Stimulated activated CD4-positive, alpha-beta T cell treated with anti-CD3 and anti-CD28 coated beads, Interleukin-15, amount 100 ng/mL, for 48 hours (primary cell): Measurements from ENCODE around the gene SRGAP1.
"Not testable (repeated sequence)": the region's sequence is repeated elsewhere in the genome, so short reads cannot be mapped to it uniquely, and the experiment has no call there.

Source experiments
- DNase-seq, 2 donors: peaks; one replicate each; pipeline ENCODE4 v3.0.0-alpha.2; 2020; ENCODE audit warnings: low read depth in 2 of 2

Gene SRGAP1

DNA sequence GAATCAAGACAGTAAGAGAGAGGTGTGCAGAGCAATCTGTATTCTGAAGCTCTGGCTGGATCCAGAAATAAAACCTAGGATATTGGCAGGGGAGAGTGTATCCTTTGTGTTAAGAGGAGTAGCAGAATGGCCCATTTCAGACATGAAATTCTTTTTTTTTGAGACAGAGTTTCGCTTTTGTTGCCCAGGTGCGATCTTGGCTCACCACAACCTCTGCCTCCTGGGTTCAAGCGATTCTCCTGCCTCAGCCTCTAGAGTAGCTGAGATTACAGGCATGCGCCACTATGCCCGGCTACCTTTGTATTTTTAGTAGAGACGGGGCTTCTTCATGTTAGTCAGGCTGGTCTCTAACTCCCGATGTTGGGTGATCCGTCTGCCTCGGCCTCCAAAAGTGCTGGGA lies 6.1 kb upstream of the SRGAP1 start:
- no peak for DNase-seq

DNA sequence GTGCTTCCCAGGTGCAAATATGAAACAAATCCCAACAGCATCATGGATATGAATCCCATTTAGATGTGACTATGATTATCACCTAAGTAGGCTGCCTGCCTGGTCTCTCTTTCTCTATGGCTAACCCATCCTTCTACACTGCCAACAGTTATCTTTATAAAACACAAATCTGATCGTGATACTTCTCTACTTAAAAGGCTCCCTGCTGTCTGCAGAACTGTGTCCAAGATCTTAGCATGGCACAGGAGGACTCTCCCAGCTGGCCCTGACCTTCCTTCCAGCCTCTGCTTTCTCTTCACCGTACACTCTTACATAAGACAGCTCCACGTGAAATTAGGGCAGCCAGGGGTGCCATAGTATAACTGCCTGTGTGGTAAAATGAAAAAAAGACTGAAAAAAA lies 3.5 kb upstream of the SRGAP1 start:
- no peak for DNase-seq

DNA sequence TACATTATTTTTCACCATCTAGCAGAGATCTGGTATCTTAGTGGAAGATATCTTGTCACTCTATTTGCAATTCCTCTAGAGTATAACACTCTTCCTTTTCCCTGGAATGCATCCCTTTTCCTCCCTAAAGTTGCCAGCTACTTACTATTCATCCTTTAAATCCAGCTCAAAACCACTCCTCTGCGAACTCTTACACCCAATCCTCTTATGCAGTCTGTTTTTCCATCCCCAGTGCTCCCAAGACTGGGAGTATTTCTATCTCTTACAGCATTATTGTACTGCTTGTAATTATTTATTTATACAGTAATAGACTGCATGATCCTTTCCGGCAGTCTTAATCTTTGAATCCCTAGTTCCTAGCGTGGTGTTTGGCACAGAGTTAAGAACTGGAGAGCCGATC lies 2.9 kb upstream of the SRGAP1 start:
- DNase-seq = no peak

DNA sequence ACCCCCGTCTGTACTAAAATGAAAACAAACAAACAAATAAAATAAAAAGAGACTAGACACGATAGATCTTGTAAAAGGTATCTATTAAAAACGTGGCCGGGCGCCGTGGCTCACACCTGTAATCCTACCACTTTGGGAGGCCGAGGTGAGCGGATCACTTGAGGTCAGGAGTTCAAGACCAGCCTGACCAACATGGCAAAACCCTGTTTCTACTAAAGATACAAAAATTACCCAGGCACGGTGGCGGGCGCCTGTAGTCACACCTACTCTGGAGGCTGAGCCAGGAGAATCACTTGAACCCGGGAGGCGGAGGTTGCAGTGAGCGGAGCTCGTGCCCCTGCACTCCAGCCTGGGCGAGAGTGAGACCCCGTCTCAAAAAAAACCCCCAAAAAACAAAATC lies 1.8 kb upstream of the SRGAP1 start:
- not testable (repeated sequence) for DNase-seq

DNA sequence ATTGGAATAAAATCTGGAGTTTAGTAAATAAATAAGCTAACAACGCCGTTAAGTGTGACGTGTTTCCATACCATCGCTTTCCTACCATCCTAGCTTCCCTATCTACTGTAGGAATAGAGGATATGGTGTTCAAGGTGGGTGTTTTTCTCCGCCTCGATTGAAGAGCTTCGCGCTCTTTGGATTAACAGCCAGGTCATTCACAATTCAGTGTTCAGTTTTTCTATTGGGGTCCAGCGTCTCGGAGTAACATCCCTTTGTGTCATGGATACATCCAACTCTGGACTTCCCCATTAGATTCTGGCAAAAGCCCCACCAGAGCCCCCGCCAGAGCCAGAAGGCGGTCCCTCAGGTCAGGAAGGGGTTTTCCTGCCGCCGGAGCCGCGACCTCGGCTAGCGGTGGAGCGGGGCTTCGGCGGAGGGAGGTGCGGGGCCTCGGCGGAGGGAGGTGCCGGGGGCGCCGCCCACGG lies 1.2 kb upstream of the SRGAP1 start:
- no peak for DNase-seq

DNA sequence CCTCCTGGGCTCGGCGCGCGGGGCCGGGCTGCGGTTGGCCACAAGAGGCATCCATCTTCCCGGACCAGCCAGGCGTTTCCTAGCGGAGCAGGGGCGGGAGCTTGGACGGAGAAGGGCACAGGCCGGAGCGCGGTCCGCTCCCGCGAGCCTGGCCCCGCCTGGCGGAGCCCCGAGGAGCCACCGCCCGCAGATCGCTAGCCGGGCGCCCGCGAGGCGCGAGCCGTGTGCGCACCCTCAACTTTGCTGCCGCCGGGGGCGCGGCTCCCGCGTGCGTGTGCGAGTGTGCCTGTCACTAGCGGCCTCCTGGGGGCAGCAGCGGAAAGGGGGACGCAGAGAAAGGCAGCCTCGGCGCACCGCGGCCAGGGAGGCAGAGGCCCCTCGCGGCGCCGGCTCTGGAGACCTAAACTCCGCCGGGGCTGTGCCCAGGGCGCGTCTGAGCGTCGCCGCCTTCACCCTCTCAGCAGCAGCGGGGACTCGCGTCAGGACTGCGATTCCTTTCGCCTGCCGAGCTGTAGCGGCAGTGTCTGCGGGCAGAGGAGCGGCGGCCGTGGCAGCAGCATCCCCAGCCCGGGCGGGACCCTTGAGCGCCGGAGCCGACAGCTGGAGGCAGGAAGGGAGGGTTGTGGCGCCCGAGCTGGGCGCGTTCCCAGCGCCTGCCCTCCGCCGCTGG lies 644 bp upstream of the SRGAP1 start:
- peak; percentile 59 to 73 for DNase-seq

DNA sequence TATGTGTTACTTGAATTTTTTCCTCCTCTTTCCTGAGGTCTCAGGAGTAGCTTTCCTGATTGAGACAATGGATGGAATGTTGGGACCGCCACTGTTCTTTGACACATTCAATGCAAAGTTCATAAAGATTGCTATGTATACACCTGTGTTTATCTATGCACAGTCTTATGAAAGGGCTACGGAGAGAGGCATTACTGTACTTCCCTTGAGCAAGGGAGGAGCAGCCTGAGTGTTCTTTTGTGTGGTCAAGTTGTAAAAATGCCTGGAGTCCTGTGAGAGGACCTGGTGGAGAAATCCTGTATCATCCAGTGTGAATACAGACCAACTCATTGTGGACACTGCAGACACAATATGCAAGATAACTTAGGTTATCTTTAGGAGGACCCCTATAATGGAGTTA lies 1.2 kb downstream of the SRGAP1 start:
- DNase-seq = no peak

DNA sequence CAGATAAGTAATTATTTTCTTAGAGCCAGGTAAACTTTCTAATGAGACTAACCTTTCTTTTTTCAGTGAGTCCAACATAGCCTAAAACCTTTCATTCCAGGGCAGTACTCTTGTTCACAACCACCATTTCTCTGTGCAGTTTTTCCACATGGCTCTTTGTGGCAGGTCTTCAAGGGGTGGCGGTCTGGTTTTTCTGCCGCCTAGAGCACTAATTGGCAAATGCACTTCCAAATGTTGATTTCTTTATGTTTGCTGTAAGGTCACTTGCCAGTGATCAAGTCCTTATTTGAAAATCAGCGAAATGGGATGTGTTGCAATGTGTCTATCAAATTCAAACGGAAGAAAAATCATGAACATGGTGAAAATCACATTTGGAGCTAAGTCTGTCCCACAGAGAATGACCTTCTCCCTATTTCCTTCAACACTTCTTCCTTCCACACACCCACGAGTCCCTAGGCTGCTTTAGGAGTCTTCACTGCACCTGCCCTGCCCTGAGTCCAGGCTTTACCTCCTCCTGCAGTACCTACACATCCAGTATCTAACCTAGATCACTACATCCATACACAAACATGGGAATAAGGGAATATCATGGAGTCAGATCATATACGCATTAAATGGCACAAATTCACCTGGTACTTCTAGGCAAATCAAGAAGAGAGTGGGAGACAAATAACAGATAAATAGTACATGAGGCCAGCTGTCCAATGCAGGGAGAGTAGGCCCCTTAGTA lies 1.9 kb downstream of the SRGAP1 start:
- no peak for DNase-seq

DNA sequence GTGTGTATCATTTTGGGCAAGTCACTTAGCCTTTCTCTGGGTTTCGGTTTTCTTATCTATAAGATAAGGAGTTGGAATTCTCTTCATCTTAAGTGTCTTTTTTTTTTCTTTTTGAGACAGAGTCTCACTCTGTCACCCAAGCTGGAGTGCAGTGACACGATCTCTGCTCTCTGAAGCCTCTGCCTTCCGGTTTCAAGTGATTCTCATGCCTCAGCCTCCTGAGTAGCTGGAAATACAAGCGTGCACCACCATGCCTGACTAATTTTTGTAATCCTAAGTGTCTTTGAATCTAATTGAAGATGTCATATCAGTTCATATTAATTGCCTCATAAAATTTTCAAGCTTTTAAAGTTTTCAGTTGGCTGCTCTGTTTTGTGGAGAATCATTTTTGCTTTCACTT lies 4.0 kb downstream of the SRGAP1 start:
- DNase-seq = no peak

DNA sequence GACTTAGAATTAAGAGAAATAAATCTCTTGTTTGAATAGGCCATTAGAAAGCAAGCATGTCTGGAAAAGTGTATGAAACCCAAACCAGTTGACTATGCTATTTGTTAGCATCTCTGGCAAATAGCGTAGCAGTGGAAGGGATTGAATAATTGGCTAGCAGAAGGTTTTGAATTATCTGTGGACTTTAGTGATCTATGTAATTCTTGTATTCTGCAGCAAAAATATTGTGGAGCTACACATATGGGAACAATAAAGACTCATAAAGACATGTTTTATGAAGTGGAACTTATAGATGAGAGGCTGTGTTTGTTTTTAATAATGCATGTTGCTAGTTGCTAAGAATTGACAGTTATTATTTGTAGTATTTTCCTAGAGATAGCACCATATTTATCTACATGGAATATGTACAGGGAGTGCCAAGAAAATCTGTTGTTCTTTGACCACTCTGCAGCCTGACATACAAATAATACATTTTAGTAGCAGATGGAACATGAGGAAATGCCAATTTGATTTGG lies 4.7 kb downstream of the SRGAP1 start:
- no peak for DNase-seq

DNA sequence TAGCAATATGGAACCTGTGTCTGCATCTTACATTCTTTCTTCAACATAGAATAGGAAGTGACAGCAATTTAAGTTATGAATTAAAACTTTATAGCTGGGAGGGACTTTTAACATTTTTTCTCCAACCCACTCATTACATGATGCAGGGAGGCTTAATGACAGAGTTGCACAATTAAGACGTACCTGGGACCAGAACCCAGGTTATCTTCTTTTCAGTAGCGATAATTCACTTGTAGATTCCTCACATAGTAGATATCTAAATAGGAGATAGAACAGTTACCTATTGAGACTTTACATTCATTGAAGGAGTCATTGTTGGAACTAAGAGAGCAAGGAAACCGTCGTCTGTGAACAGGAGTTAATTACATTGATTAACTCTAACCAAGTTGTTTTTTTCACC lies 5.1 kb downstream of the SRGAP1 start:
- no peak for DNase-seq

DNA sequence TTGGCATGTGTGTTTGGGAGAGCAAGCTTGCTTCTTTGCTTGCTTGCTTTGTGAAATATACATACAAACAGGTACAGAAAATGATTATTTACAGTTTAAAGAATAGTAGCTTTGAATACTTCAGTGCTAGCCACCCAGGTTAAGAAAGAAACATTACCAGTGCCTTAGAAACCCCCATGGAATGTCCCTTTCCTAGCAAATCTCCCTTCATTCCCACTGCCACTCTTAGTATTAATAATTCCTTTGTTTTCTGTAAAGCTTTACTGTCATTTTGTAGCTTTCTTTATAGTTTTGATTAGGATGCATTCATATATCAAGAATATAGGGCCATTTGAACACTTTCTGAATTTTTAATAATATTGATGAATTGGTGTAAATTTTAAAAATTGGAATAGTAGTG lies 9.5 kb downstream of the SRGAP1 start:
- DNase-seq = no peak

DNA sequence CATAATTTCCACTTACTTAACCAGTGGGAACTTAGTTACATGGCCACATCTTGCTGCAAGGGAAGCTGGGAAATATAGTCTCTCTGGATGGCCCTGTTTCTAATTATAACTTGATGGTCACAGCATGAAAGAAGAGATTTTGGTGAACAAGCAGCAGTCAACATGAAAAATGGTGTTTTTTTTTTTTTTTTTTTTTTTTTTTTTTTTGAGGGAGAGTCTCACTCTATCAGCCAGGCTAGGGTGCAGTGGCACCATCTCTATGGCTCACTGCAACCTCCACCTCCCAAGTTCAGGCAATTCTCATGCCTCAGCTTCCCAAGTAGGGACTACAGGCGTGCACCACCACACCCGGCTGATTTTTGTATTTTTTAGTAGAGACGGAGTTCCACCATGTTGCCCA lies 10.8 kb downstream of the SRGAP1 start:
- DNase-seq = no peak

DNA sequence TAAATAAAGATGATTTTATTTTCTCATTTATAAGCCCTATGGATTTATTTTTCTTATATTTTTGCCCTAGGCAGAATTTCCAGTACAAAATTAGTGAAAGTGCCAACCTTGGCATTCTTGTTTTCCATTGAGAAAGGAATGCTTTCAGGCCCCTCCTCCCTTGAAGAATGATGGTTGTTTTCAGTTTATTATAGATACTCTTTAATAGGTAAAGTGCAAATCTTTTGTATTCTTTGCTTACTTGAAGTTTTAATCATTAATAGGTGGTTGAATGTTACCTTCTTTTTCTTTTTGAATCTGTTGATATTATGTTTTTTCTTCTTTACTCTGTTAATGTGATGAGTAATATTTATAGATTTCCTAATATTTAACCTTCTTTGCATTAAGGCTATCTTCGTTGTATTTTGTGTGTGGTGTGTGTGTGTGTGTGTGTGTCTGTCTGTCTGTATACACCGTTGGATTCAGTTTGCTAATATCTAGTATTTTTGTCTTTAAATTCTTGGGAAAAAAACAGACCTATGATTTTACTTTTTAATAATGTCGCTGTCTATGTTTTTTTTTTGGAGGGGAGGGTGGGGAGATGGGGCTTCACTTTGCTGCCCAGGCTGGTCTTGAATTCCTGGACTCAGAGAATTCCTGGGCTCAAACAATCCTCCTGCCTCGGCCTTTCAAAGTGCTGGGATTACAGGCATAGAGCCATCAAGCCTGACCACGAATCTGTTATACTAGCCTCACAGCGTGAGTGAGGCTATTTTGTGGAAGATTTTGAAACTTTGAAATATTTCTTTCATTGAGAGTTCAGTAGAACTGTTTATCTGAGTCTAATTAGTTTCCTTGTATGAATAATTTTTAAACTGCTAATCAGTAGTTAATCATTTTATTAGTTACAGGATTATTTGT lies 13.5 kb downstream of the SRGAP1 start:
- DNase-seq = no peak

DNA sequence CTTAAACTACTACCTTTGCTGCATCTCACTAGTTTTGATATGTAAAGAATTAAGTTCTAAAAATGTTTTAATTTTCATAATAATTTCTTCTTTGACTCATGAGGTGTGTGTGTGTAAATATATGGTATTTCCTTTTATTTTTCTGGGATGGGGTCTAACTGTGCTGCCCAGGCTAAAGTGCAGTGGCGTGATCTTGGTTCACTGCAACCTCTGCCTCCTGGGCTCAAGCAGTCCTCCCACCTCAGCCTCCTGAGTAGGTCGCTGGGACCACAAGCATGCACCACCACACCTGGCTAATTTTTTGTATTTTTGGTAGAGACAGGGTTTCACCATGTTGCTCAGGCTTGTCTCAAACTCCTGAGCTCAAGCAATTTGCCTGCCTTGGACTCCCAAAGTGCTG lies 15.4 kb downstream of the SRGAP1 start:
- DNase-seq = not testable (repeated sequence)

DNA sequence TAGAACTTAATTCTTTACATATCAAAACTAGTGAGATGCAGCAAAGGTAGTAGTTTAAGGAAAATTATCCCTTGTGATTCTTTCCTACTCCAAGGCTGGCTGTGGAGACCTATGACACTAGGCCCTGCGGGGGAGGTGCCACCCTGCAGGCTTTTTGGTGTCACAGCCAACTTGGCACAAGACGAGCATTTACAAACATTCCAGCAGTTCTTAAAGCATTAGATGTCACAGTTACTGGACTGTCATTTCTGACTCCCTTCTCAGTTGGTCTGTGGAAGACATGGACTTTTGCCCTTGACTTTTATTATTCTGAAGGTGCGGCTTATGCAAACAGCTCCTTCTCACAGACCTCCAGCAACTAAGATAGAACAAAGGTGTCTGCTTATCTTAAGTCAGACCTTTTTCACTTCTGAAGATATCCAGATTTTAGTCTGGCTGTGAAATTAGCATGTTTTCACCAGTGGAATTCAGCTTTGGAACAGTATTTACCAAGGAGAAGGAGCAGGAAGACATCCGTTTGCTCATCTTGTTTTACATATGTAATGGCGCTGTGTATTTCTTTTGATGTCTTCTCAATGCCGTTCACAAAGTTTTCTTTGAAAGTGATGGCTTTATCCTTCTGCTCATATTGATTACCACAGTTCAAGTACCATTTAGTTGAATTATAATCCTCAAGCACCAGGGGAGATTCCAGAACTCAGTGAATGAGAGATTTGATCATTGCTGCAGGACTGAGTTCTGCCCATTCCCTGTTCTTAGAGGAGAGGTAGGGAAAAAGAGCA lies 17.9 kb downstream of the SRGAP1 start:
- no peak for DNase-seq

DNA sequence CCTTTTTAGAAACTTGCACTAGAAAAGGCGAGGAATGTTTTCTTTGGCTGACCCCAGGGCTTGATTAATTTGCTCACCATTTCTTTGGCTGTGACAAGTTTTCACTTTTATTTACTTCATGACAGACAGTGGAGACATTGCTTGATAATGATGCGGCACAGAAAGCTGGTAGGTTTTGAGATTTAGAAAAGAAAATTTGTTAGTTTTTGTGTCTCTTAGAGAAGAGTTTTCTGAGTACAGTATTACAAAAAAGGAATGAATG lies 18.4 kb downstream of the SRGAP1 start:
- no peak for DNase-seq

DNA sequence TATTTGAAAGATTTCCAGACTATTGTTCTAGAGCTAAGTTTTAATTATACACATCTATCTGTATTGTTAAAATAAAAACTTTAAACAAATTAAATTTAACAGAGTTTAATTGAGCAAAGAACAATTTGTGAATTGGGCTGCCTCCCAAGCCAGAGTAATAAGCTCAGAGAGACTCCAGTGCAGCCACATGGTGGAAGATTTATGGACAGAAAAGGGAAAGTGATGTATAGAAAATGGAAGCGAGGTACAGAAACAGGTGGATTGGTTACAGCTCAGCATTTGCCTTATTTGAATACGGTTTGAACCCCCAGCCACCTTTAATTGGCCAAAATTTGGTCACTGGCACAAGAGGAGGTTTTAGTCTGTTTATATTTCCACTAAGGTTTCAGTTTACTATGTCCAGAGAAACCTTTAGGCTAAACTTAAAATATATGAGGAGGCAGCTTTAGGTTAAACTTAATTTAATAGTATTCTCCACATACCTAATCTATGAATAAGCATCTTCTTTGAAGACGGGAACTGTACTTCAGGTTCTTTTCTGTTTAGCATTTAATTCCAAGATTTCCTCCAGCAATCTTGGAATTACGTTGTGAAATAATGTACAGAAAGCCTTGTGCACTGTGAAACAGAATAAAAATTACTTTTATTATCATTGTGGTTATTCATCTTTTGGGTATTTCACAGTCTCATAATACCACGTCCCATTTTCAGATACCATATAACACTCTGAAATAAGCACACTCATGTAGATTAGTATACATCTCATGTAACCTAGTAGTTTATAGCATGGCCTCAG lies 19.4 kb downstream of the SRGAP1 start:
- no peak for DNase-seq

DNA sequence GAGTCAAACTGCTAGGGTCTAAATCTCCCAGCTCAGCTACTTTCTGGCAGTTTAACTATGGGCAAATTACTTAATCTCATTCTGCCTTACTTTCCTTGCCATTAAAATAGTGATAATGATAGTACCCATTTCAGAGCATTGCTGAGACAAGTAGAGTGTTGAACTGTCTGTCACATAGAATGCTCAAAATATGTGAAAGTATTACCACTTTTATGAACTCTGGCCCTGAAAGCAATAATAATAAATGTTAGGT lies 19.9 kb downstream of the SRGAP1 start:
- DNase-seq = no peak

DNA sequence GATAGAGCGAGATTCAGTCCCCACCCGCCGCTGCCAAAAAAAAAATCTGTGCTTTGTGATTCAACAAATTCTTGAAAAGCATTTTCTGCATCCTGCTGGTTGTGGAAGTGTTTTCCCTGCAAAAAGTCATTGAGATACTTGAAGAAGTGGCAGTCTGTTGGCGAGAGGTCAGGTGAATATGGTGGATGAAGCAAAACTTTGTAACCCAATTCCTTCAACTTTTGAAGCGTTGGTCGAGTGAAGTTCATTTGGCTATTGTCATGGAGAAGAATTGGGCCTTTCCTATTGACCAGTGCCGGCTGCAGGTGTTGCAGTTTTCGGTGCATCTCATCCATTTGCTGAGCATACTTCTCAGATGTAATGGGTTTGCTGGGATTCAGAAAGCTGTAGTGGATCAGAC lies 20.9 kb downstream of the SRGAP1 start:
- no peak for DNase-seq

DNA sequence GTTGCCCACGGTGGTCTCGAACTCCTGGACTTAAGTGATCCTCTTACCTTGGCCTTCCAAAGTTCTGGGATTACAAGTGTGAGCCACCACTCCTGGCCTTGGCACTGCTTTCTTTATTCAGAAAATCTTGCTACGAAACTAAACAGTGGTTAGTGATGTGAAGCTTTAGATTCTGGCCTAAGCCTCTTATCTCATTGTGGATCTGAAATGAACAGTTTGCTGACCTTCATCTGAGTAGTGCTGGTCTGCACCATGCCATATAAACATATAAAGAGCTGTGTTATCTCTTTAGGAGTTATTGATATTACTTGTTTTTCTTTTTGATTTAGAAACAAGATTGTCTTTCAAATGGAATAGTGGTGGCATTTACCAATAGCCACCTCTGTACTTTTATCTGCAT lies 22.6 kb downstream of the SRGAP1 start:
- DNase-seq = no peak
